ENCODE measurements around the gene SLC37A4. TPM values are rescaled to one million over a fixed set of nuclear protein-coding genes. Genes with fewer than 3 reads are reported as not detected.
A peak's percentile ranks its signal among the peaks of the same experiment; 100 is the strongest.

Gene SLC37A4
- 10 to 100 TPM; 24.6 to 32.2 (median 29.2) TPM for total RNA-seq

DNA sequence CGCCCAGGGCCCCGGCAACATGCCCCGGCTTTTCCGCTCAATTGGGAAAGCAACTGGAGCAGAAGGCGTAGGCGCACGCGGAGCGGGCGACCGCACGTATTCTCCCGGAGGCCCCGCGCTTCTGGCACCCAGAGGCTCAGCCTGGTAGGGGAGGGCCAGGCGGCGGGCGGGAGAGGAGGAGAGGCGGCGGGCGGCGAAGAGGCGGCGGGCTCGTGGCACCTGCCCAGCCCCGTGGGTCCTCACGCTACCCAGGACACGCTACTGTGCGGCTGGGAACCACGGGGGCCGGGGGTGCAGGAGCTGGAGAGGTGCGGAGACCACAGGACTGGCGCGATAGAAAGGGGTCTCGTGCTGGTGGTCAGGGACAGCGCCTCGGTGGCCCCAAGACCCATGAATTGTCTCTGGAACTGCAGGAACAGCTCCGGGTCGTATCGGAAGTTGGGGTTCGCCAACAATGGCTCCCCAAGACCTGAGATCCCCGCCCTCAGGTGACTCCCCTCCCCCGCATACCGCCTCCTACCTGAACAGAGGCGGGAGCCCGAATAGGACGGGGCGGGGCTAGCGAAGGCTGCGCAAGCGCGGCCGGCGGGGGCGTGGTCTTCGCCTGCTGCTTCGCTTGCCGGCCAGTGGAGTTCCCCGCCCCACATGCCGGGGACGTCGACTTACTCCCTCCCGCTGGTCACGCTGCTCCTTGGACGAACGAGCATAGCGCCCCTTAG, at the start of gene SLC37A4:
Gene SLC37A4 (minus strand): TSS at position 549 of the 719 bp plus-strand sequence.
- Histone ChIP-seq H3K4me3 (peak within 1 kb of the TSS; percentile 85 to 92 (median 86)), H3K27ac (peak within 1 kb of the TSS; percentile 89 to 96 (median 94)), H3K36me3 (peaks cover 0 to 18% (median 0%) of the 10 kb centered on the region in 3 donors), H3K9me3 (no peaks in the 10 kb centered on the region), H3K27me3 (no peaks in the 10 kb centered on the region), H3K4me1 (peaks cover 0 to 45% (median 17%) of the 10 kb centered on the region in 4 donors)
- TF ChIP-seq, protein P1, sequence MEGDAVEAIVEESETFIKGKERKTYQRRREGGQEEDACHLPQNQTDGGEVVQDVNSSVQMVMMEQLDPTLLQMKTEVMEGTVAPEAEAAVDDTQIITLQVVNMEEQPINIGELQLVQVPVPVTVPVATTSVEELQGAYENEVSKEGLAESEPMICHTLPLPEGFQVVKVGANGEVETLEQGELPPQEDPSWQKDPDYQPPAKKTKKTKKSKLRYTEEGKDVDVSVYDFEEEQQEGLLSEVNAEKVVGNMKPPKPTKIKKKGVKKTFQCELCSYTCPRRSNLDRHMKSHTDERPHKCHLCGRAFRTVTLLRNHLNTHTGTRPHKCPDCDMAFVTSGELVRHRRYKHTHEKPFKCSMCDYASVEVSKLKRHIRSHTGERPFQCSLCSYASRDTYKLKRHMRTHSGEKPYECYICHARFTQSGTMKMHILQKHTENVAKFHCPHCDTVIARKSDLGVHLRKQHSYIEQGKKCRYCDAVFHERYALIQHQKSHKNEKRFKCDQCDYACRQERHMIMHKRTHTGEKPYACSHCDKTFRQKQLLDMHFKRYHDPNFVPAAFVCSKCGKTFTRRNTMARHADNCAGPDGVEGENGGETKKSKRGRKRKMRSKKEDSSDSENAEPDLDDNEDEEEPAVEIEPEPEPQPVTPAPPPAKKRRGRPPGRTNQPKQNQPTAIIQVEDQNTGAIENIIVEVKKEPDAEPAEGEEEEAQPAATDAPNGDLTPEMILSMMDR (IDR thresholded peaks at IDR 0.05) = peak in 3 of 5 experiments; percentile 93
- TF ChIP-seq POLR2A (IDR thresholded peaks at IDR 0.05) = peak in 1 of 2 donors; percentile 40
- peak; percentile 87 to 90 for TF ChIP-seq EP300 (IDR thresholded peaks at IDR 0.05)
- DNase-seq (ENCODE audit: low spot score in 2 of 2) = peak; percentile 94 to 95
- WGBS, 2 donors = 0 to 1% methylated on average over 40 to 55 of the region's 67 CpGs

GRCh38 chr11:119078675-119079420, 48.2 kb upstream of the SLC37A4 start:
- peaks cover 6 to 88% (median 43%) of the 10 kb centered on the region in 3 donors for H3K36me3 ChIP-seq
- no peak for DNase-seq (ENCODE audit: low spot score in 2 of 2)
- peaks cover 0 to 18% (median 0%) of the 10 kb centered on the region in 4 donors for H3K4me1 ChIP-seq
- H3K27me3 ChIP-seq = no peaks in the 10 kb centered on the region
- no peak for TF ChIP-seq POLR2A (IDR thresholded peaks at IDR 0.05)
- TF ChIP-seq, protein P1 (IDR thresholded peaks at IDR 0.05) = no peak
- no peak for TF ChIP-seq EP300 (IDR thresholded peaks at IDR 0.05)
- H3K9me3 ChIP-seq = no peaks in the 10 kb centered on the region
- H3K4me3 ChIP-seq = no peak overlapping the region
- 87 to 96% methylated on average over 19 of the region's 19 CpGs for whole genome bisulfite sequencing, 2 donors
- no peak overlapping the region for H3K27ac ChIP-seq

GRCh38 chr11:119077839-119078238, 47.2 kb upstream of the SLC37A4 start:
- Histone ChIP-seq H3K9me3 (no peaks in the 10 kb centered on the region), H3K36me3 (peaks cover 9 to 98% (median 53%) of the 10 kb centered on the region in 3 donors), H3K27ac (no peak overlapping the region), H3K27me3 (no peaks in the 10 kb centered on the region), H3K4me1 (peaks cover 0 to 18% (median 0%) of the 10 kb centered on the region in 4 donors), H3K4me3 (no peak overlapping the region)
- WGBS, 2 donors = 96 to 97% methylated on average over 11 of the region's 11 CpGs
- no peak for TF ChIP-seq EP300 (IDR thresholded peaks at IDR 0.05)
- TF ChIP-seq, protein P1 (IDR thresholded peaks at IDR 0.05) = no peak
- no peak for DNase-seq (ENCODE audit: low spot score in 2 of 2)

DNA sequence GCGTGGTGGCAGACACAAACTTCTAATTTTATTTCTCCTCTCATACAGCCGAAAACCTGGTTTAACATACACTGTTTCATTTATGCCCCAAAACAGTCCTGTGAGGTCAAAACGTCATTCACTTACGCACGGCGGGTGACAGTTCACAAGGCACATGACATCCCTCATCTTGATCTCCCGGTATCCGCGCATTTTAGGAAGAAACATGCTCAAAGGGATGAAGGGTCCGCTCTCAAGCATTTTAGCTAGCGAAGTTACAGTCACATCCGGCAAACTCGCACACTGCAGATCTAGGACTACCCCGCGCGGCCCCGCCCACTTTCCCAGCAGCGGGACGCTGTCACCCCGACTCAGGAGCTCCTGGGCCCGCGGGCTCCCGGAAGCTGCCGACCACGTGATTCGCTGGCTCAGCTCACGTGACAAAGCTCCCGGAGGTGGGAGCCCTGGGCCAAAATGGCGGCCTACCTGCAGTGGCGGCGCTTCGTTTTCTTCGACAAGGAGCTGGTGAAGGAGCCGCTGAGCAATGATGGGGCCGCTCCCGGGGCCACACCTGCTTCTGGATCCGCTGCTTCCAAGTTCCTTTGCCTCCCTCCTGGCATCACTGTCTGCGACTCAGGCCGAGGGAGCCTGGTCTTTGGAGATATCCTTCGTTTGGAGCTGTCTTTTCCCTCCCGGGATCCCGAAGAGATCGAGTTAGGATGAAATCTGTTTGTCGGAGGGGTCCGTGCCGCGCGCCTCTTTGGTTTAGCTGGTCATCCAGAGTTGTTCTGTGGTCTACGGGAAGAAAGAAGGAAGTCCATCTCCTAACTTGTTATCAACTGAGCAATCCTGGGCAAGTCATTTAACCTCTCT, 36.9 kb upstream of the SLC37A4 start, which contains the start of gene VPS11:
Gene VPS11 (plus strand): TSS at position 448 of the 852 bp plus-strand sequence. CDS start 6 bp downstream, at position 454.
- Histone ChIP-seq H3K9me3 (no peaks in the 10 kb centered on the region), H3K36me3 (peaks cover 0 to 34% (median 10%) of the 10 kb centered on the region in 3 donors), H3K4me3 (peak within 1 kb of the TSS; percentile 65 to 76 (median 70)), H3K27me3 (no peaks in the 10 kb centered on the region), H3K27ac (peak within 1 kb of the TSS; percentile 57 to 93 (median 85)), H3K4me1 (peaks cover 0 to 55% (median 12%) of the 10 kb centered on the region in 4 donors)
- peak; percentile 93 to 95 for TF ChIP-seq EP300 (IDR thresholded peaks at IDR 0.05)
- TF ChIP-seq POLR2A (IDR thresholded peaks at IDR 0.05) = peak; percentile 47 to 63
- TF ChIP-seq, protein P1 (IDR thresholded peaks at IDR 0.05) = peak in 1 of 5 experiments; percentile 45
- peak; percentile 92 to 93 for DNase-seq (ENCODE audit: low spot score in 2 of 2)
- 0 to 1% methylated on average over 48 of the region's 49 CpGs for WGBS, 2 donors

All from tibial nerve (tissue), 4 donors.